Measurements from ENCODE around the gene GMPPA. TPM values are rescaled to one million over a fixed set of nuclear protein-coding genes. Genes with fewer than 3 reads are reported as not detected.

The GMPPA gene
- 61.4 and 89.6 TPM in 2 replicates for total RNA-seq (2014; rRNA removed; shearing (Covaris generic); ENCODE audit: low replicate concordance)

DNA sequence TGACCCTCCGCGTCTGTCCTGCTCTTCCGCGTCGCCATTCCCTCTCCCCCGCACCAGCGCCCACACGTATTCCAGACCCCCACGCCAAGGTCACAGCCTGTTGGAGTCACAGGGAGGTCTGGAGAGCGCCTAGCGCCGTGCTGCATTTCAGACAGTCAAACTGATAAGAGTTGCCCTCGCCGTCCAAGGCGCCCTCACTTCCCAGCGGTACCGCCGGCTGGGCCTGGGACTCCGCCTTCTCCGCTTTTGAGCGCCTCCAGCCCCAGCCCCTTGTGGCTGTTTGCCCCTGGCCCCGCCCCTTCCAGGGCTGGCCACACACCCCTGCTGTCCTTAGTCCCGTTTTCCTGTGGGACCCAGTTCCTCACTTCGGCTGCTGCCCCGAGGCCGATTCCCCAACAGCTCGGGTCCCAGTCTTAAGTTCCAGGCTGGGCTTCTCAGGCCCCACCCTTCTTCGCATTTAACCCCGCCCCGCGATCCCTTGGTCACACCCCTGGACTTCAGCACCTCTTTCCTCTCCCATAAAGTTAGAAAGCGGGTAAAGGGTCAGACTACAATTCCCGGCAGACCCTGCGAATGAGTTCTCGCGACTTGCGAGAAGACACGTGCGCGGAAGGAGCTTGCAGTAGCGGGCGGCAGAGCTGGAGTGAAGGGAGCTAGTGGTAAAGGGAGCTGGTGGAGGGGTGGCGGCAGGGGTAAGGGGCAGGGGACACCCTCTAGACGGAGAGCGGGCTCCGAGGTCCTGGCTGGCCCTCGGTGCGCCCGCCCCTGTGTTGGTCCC, at the start of gene GMPPA:
TSS of gene GMPPA (plus strand) at position 612 of the 778 bp plus-strand sequence. CDS start 1,085 bp downstream, outside the sequence.
- Histone ChIP-seq H3K4me3 (peak within 1 kb of the TSS; percentile 73), H3K9me3 (no peaks in the 10 kb centered on the region), H3K27me3 (no peaks in the 10 kb centered on the region), H3K36me3 (peaks cover 3% of the 10 kb centered on the region; the same call in 1 of the 2 replicates)
- DNase-seq = peak; percentile 95

DNA sequence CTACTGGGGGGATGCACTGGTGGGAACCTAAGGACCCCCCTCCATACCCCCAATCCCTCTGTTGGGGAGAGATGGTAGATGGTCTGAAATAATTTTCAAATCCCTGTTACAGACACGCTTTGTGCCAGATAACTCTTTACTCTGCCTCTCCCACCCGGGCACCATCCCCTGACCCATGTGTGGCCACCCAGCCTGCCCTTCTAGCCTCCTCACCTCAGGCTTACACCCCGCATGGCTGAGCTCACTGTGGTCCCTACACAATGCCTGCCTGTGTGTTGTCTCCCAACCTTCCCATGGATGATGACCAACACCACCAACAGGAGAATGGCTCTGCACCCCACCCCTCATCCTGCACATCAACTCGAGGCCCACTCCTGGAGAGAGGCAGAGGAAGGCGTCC, 49.1 kb upstream of the GMPPA start:
- Histone ChIP-seq H3K4me3 (no peak overlapping the region), H3K9me3 (no peaks in the 10 kb centered on the region), H3K36me3 (peaks cover 16% of the 10 kb centered on the region), H3K27me3 (no peaks in the 10 kb centered on the region)
- no peak for DNase-seq

DNA sequence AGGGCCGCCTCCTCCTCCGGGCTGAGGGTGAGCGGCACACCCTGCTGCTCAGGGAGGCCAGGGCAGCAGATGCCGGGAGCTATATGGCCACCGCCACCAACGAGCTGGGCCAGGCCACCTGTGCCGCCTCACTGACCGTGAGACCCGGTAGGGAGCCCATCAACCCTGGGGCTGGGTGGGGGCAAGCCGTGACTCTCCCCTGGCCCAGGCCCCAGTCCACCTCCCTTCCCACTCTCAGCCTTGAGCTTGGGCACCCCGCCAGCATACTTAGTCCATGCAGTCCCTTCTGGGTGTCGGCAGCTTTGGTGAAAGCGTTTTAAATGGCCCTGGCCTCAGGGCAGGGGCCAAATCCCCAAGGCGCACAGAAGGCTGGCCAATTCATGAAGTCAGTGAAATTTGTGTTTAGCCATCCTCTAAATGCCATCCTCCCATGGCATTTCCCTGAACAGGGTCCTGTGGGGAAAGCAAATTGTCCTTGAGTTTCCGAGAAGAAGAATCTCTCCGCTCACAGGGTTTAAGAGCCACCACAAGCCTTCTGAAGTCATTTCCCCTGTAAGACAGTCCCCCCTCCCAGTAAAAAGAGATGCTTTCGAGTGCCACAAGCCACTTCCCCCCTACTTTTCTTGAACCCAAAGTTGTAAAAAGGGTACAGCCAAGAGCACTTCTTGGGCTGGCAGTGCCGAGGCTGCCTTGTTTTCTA, 46.9 kb upstream of the GMPPA start:
- DNase-seq = peak; percentile 68
- Histone ChIP-seq H3K27me3 (no peaks in the 10 kb centered on the region), H3K9me3 (no peaks in the 10 kb centered on the region), H3K4me3 (no peak overlapping the region), H3K36me3 (peaks cover 22% of the 10 kb centered on the region)

DNA sequence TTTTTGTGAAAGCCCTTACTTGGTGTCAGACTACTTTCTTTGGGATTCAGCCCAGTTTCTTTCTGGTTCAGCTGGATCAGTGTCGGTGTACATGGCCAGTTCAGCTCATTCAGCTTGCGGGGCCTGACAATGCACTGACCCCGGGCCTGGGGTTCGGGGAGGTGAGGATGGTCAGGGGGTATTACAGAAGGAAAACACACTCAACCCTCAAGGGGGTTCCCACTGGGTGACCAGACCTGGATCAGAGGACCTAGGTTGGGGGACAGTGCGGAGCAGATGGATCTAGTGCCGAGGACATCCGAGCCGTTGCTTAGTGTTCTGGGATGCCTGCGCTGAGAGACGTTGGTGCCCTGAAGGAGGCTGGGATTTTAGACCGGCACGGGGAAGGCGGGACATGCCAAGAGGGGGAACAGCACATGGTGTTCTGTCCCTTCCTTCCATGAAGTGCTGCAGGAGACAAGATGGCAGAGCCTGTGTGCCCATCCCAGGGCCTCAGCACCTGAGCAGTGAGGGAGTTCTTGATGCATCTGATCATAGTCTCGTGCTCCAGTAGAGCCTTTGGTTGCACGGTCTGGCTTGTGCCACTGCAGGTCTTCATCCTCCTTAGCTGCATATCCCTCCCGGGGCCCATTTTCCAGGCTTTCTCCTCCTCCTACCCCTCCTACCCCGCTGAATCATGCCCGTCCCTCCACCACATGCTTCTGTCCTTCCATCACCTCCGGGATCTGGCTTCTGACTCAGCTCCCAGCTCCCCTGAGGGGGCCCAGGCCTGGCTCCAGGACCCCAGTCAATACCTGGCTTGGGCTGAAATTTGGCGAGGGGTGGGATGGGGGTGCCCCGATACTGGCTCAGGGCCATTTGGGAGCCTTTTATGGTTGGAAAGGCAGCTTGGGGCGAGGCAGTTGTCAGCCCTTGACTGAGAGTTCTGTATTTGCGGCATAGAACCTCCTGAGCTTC, 46.1 kb upstream of the GMPPA start:
- Histone ChIP-seq H3K9me3 (no peaks in the 10 kb centered on the region), H3K4me3 (peak overlapping the region; percentile 2; the same call in 1 of the 2 replicates), H3K27me3 (no peaks in the 10 kb centered on the region), H3K36me3 (peaks cover 22% of the 10 kb centered on the region)
- peak; percentile 98 for DNase-seq

DNA sequence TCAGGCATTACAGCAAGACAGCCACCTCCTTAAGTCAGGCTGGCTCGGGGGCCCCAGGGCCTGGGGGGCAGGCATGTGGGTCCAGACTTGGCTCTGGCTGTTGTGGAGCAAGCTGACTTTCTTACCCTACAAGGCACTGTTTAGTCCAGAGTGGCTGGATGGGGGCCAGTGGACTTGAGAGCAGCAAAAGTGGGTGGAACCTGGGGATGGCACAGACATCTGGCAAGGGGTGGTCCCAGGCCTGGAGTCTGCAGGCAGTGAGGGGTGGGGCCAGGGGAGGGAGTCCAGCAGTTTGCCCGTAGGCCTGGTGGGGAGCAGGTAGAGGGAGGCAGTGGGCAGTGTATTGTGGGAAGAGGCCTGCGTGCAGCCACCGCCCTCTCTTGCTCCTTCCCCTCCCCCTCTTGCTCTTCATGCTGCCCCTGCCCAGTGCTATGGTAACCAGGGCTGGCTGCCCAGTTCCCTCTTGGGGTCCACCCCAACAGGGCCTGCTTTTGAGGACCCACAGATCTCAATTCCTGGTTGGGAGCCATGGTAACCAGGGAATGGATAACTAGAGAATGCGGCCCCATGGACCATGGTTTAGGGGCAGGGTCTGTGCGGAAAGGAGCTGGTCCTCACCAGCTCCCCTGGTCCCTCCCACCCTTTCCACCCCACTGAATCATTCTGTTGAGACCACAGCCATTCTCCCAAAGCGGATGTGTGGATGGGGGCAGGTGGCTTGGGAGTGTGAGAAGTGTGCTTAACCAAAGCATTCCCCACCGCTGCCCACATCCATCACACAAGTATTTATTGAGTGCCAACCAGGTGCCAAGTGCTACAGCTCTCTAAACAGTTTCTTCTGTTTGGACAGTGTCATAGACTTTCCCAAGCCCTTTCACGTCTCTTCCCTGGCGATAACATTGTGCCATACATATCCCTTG, 44.8 kb upstream of the GMPPA start:
- Histone ChIP-seq H3K9me3 (no peaks in the 10 kb centered on the region), H3K4me3 (no peak overlapping the region; the same call in 1 of the 2 replicates), H3K27me3 (no peaks in the 10 kb centered on the region), H3K36me3 (peaks cover 22% of the 10 kb centered on the region)
- peak; percentile 96 for DNase-seq

DNA sequence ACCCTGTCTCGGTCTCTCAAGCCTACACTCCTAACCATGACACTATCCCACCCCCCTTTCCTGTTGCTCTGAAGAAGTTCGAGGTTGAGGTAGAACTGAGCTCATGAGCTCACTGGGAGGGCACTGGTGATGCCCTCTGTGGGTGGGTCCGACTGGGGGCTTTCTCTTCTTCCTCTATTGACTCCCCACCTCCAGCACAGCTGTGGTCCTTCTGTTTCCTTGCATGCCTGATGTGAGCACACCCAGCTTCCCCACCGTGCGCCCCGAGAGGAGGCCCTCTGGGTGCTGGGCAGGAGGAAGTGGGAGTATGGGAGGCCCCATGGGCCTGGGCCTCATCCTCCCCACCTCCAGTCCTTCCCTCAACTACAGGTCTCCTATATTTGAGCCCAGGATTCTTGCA, 43.1 kb upstream of the GMPPA start:
- peaks cover 19% of the 10 kb centered on the region for H3K36me3 ChIP-seq
- no peak for DNase-seq

DNA sequence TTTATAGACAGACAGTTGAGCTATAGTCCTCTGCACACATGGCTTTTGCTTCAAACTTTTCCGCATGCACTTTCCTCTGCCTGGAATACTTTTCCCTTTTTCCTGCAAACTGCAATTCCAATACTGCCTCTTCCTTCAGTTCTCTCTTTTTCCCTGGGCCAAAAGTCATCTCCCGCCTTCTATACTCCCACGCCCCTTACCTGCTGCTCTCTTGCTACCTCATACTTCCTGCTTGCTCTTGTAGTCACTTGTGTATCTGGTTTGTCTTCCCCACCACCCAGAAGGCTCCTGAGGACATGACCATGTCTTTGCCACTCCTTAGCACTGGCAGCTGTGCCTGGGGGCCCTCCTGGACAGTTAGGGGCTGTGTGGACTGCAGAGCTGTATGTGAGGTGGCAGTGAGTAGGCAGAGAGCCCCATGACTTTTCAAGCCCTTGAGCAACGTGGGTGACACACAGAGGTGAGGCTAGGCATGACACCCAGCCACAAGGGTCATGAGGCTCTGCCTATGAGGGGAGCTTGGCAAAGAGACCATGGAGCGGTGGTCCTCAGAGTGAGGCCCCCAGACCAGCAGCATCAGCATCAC, 40.8 kb upstream of the GMPPA start:
- DNase-seq = no peak
- H3K4me3 ChIP-seq = no peak overlapping the region
- H3K36me3 ChIP-seq = peaks cover 15% of the 10 kb centered on the region
- H3K9me3 ChIP-seq = no peaks in the 10 kb centered on the region
- no peaks in the 10 kb centered on the region for H3K27me3 ChIP-seq

More for the DNA sequence above, 43.1 kb upstream of the GMPPA start:
- Histone ChIP-seq H3K4me3 (no peak overlapping the region), H3K27me3 (no peaks in the 10 kb centered on the region), H3K9me3 (no peaks in the 10 kb centered on the region)

DNA sequence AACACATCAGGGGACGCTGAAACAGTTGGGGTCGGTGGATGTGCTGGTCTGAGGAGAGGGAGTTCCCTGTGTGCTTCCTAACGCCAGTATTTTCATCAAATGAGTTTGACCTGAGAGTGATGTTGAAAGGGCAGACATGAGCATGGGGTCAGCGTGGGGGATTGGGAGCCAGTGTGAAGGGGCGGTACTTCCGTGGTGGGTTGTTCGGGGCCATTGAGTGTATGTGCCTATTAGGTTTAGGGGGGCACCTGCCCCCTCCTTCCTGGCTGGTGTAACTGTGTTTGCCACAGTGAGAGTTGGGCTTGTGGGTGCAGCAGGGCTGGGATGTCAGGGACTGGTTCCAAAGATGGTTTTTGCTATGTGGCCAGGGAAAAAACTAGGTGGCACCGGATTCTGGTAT, 39.7 kb upstream of the GMPPA start:
- Histone ChIP-seq H3K9me3 (no peaks in the 10 kb centered on the region), H3K27me3 (no peaks in the 10 kb centered on the region), H3K4me3 (no peak overlapping the region), H3K36me3 (peaks cover 15% of the 10 kb centered on the region)
- no peak for DNase-seq

DNA sequence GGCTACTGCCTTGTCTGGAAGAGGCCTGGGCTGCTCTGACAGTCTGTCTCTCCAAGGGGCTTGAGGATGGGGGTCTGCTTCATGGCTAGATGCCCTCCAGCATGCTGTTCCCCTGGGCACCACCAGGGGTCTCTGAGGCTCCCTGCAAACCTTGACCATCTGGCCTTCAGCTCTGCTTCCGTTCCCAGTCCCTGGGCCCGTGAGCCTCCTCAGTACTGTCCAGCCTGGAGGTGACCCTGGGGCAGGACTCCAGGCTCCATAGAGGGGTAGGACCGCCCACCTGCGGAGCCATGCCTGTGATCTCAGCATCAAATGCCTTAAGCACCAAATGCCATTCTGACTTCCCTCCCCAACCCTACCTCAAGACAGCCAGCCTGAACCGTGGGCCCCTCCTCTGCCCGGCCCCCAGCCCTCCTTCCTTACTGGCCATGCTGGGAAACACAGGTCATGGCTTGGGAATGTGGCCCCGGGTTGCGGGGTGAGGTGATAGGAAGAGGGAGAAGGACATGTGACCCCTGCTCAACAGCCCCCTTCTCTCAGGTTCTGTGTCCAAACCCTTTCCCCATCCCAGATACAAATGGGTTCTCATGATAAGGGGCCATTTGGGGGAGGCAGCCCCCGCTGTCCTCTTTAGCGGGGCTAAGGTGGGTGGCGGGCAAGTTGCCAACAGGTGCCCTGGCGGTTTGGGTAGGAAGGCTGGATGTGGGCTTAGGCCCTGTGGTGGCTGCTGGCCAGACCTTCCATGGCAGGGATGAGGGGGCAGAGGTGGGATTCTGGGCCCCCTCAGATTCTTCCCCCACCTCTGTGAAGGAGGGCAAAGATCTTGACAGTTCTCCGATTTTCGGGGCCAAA, 39.0 kb upstream of the GMPPA start:
- peaks cover 12% of the 10 kb centered on the region for H3K36me3 ChIP-seq
- H3K4me3 ChIP-seq = no peak overlapping the region
- peak; percentile 55 for DNase-seq
- H3K27me3 ChIP-seq = no peaks in the 10 kb centered on the region
- H3K9me3 ChIP-seq = no peaks in the 10 kb centered on the region

- DNase-seq = no peak
- H3K4me3 ChIP-seq = no peak overlapping the region
These were observed 38.2 kb upstream of the GMPPA start for GRCh38 chr2:219460424-219460926.

DNA sequence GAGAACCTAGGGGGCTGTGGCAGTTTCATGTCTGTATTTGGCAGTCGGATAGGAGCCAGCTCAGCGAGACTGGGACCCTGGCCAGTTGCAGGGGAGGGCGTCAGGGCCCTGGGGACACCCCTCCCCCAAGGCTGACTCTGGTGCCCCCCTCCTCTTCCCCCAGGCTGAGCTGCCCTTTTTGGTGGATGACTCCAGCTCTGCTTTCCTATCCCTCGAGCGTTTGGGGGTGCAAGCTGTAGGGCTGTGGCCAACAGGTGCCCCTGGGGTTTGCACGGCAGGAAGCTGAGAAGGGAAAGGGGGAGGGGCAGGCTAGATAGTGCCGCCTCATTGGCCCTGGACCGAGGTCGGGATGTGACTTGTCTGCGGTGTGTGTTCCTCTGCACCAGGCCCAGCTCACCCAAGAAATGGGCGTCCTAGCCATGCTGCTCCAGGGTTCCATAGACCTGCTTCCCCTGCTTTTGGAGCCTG, 37.6 kb upstream of the GMPPA start:
- Histone ChIP-seq H3K27me3 (no peaks in the 10 kb centered on the region), H3K4me3 (no peak overlapping the region), H3K36me3 (peaks cover 6% of the 10 kb centered on the region), H3K9me3 (no peaks in the 10 kb centered on the region)
- no peak for DNase-seq

More at GRCh38 chr2:219460424-219460926, 38.2 kb upstream of the GMPPA start:
- Histone ChIP-seq H3K36me3 (peaks cover 8% of the 10 kb centered on the region), H3K27me3 (no peaks in the 10 kb centered on the region), H3K9me3 (no peaks in the 10 kb centered on the region)

DNA sequence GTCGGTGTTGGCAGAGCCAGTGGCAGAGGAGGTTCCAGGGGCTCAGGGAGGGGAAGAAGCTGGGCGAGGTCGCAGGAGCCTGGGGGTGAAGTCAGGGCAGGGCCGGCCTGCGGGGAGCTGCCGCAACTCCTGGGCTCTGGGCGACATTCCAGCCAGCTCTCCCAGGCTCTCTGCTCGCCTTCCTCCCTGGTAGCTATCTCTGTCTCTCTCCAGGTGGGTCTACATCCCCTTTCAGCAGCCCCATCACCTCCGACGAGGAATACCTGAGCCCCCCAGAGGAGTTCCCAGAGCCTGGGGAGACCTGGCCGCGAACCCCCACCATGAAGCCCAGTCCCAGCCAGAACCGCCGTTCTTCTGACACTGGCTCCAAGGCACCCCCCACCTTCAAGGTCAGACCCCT, 37.0 kb upstream of the GMPPA start:
- Histone ChIP-seq H3K36me3 (peaks cover 6% of the 10 kb centered on the region), H3K27me3 (no peaks in the 10 kb centered on the region), H3K9me3 (no peaks in the 10 kb centered on the region), H3K4me3 (no peak overlapping the region)
- no peak for DNase-seq

GRCh38 chr2:219462349-219462748, 36.3 kb upstream of the GMPPA start:
- no peak overlapping the region for H3K4me3 ChIP-seq

DNA sequence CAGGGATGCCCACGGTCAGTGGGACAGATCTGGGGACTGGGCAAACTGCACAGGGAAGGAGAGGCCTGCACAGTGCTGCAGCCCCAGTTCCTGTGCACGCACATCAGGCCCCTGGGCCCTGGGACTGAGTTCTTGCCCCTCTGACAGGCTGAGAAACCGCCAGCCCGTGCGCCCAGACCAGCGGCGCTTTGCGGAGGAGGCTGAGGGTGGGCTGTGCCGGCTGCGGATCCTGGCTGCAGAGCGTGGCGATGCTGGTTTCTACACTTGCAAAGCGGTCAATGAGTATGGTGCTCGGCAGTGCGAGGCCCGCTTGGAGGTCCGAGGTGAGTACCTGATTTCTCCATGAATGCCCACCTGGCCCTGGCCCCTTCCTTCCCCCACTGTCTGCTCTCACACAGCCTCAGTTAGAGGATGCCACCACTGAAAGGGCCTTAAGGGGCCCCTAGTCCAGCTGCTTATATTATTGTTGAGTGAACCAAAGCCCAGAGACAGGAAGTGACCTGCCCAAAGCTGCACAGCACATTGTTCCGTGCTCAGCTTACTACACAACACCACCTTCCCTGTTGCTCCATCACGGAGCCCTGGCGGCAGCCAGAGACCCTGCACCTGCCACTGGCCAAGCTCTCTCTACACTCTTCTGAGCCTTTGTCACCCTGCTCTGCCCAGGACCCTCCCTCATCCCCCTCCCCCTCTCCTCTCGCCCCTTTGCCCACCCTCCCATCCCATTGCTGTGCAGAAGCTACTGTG, 34.2 kb upstream of the GMPPA start:
- DNase-seq = no peak
- H3K27me3 ChIP-seq = no peaks in the 10 kb centered on the region
- no peaks in the 10 kb centered on the region for H3K9me3 ChIP-seq
- no peak overlapping the region for H3K4me3 ChIP-seq
- H3K36me3 ChIP-seq = peaks cover 10% of the 10 kb centered on the region

More at GRCh38 chr2:219462349-219462748, 36.3 kb upstream of the GMPPA start:
- peaks cover 6% of the 10 kb centered on the region for H3K36me3 ChIP-seq
- H3K9me3 ChIP-seq = no peaks in the 10 kb centered on the region
- H3K27me3 ChIP-seq = no peaks in the 10 kb centered on the region
- no peak for DNase-seq
